K562 (cell line): ENCODE results near the gene PRAME. TPM values are rescaled to one million over a fixed set of nuclear protein-coding genes. Genes with fewer than 3 reads are reported as not detected.

Source experiments
- ATAC-seq: fragments of 200-7000 bp; cut with Tn5 transposase; 3 replicates; pipeline ENCODE4 v1.9.1; 2020; ENCODE audit warnings: moderate library complexity
- BruUV-seq: library from RNA; stranded (reverse); fragments of 400-500 nt; replicated peaks from 2 replicates; lab custom pipeline; 2021; lab: Mats Ljungman, UMichigan
- CTCF ChIA-PET: fragments of 300-600 bp; formaldehyde crosslinking; extraction: SDS; loops from one replicate; lab custom pipeline; 2021; ENCODE audit warnings: low intra/inter-chr PET ratio; lab: Yijun Ruan, JAX
- POLR2A ChIA-PET: fragments of 300-600, 350-650 bp; sonication (Branson Sonifier 250); formaldehyde crosslinking; extraction: SDS; loops from one replicate; lab custom pipeline; 2021; ENCODE audit warnings: antibody characterized with exemption, inconsistent platforms; lab: Yijun Ruan, JAX
- DNase-seq, 4 experiments: peaks; one replicate each; pipeline versions ENCODE4 v3.0.0 to v3.0.0-alpha.2; 2011 to 2018; ENCODE audit warnings: low spot score in 3 of 4, mixed read lengths in 3 of 4; ENCODE audit errors: extremely low read depth in 1 of 4
- FAIRE-seq: peaks from 2 replicates; lab custom pipeline; 2011; peaks lifted over from hg19 to GRCh38; lab: Jason Lieb, UNC
- H2AFZ ChIP-seq: 2 replicates; pipeline ENCODE4 v1.6.0; 2011; ENCODE audit warnings: low read depth, low read length, control low read depth, inconsistent platforms
- H3K27ac ChIP-seq: fragments of 200-600 bp; 3 replicates; pipeline ENCODE4 v1.8.0; 2011; ENCODE audit warnings: low read depth, mild to moderate bottlenecking, control low read depth, inconsistent platforms, low read length, moderate library complexity, mixed read lengths; ENCODE audit errors: extremely low read depth
- H3K27me3 ChIP-seq, 2 experiments: fragments of 300-600 bp in 1 of 2; 2 replicates in 1 of 2; 3 replicates in 1 of 2; pipeline versions ENCODE4 v1.6.0 to v1.8.0; 2011; ENCODE audit warnings: inconsistent platforms in 2 of 2, low read length in 2 of 2, mild to moderate bottlenecking in 1 of 2, mixed read lengths in 1 of 2, moderate library complexity in 1 of 2; ENCODE audit not compliant: control insufficient read depth in 2 of 2, insufficient read depth in 2 of 2
- H3K36me3 ChIP-seq: fragments of 300-600 bp; 3 replicates; pipeline ENCODE4 v1.8.0; 2011; ENCODE audit warnings: mild to moderate bottlenecking, low read length, inconsistent platforms; ENCODE audit not compliant: control insufficient read depth, insufficient read depth
- H3K4me1 ChIP-seq, 2 experiments: fragments of 200-600 bp in 1 of 2; replicated peaks in 1 of 2; 2 replicates in 1 of 2; 3 replicates in 1 of 2; pipeline versions ENCODE4 v1.5.1 to v1.8.0; 2011; ENCODE audit warnings: inconsistent platforms in 2 of 2, low read length in 2 of 2, mild to moderate bottlenecking in 1 of 2, mixed read lengths in 1 of 2, moderate library complexity in 1 of 2; ENCODE audit not compliant: control insufficient read depth in 2 of 2, insufficient read depth in 2 of 2
- H3K4me2 ChIP-seq: 2 replicates; pipeline ENCODE4 v1.6.1; 2011; ENCODE audit warnings: low read length, control low read depth, inconsistent platforms, mixed read lengths; ENCODE audit not compliant: insufficient read depth
- H3K4me3 ChIP-seq: fragments of 200-600 bp; sonication (generic), shearing (Covaris generic); 2 replicates; pipeline ENCODE4 v1.5.1; 2016; ENCODE audit warnings: control low read depth, inconsistent platforms
- H3K79me2 ChIP-seq: fragments of 200-600 bp; 3 replicates; pipeline ENCODE4 v1.8.0; 2011; ENCODE audit warnings: low read length, inconsistent platforms; ENCODE audit not compliant: control insufficient read depth, insufficient read depth
- H3K9ac ChIP-seq, 2 experiments: 2 replicates each; pipeline versions ENCODE4 v1.6.0 to v1.6.1; 2011; ENCODE audit warnings: low read depth in 2 of 2, low read length in 2 of 2, control low read depth in 1 of 2, inconsistent platforms in 1 of 2, mild to moderate bottlenecking in 1 of 2, mixed read lengths in 1 of 2; ENCODE audit not compliant: insufficient read depth in 1 of 2
- H3K9me1 ChIP-seq: one replicate; pipeline ENCODE4 v1.6.0; 2011; ENCODE audit warnings: inconsistent platforms, mild to moderate bottlenecking, low read length, moderate library complexity; ENCODE audit not compliant: control insufficient read depth, insufficient read depth
- H3K9me3 ChIP-seq: replicated peaks from 2 replicates; pipeline ENCODE4 v1.5.1; 2011; ENCODE audit warnings: low read depth, low read length, inconsistent platforms; ENCODE audit not compliant: control insufficient read depth, insufficient read depth
- H4K20me1 ChIP-seq: replicated peaks from 2 replicates; pipeline ENCODE4 v1.6.1; 2011; ENCODE audit warnings: low read length, inconsistent platforms, mixed read lengths; ENCODE audit not compliant: control insufficient read depth, insufficient read depth
- SMARCA4 ChIP-seq: fragments of 450-650 bp; IDR thresholded peaks from 2 replicates; pipeline ENCODE4 v1.6.1; 2016
- SOX6 ChIP-seq: fragments of 450-650 bp; IDR thresholded peaks from 2 replicates; pipeline ENCODE4 v1.6.1; 2014; ENCODE audit warnings: mild to moderate bottlenecking
- ZBTB8A ChIP-seq: fragments of 450-650 bp; IDR thresholded peaks from 2 replicates; pipeline ENCODE4 v1.6.1; 2018; ENCODE audit warnings: mild to moderate bottlenecking, moderate library complexity; ENCODE audit not compliant: partially characterized antibody
- WGBS: fragments of 100-300 bp; shearing (Covaris generic); methylation state at CpG from one replicate; pipeline ENCODE4 v1.1.6; 2016; ENCODE audit warnings: low coverage, mixed read lengths; ENCODE audit not compliant: insufficient coverage; ENCODE audit errors: missing lambda C conversion rate; 5-methylcytosine and 5-hydroxymethylcytosine counted together
- in situ Hi-C: fragments of 300-500 bp; cut with MboI; formaldehyde crosslinking; loops from 4 replicates; pipeline ENCODE4 v1.15.0; 2018; ENCODE audit warnings: inconsistent platforms, mixed read lengths
- intact Hi-C: fragments of 100-400 bp; cut with micrococcal nuclease; formaldehyde crosslinking; loops from 2 replicates; pipeline ENCODE4 v1.14.2; 2022
- polyA plus RNA-seq, 8 experiments: library from polyadenylated mRNA; depleted of rRNA in 4 of 8; stranded (reverse) in 5 of 8; unstranded in 3 of 8; fragments of >200 nt; fragmentation: Nextera tagmentation in 2 of 8; fragmentation: Illumina TruSeq in 1 of 8; extraction: Ambion mirVana in 2 of 8; extraction: Trizol in 1 of 8; gene quantifications; 2 replicates each; pipeline versions ENCODE4 v1.2.1 to v1.2.3, GENCODE V29; 2011 to 2014; ENCODE audit warnings: inconsistent platforms in 1 of 8, missing spikeins in 1 of 8
- total RNA-seq, 7 experiments: library from RNA; depleted of rRNA in 6 of 7; stranded (reverse); fragments of >200 nt in 6 of 7; fragmentation: Illumina TruSeq in 2 of 7; extraction: Trizol in 2 of 7; gene quantifications; 2 replicates each; pipeline versions ENCODE4 v1.2.1 to v1.2.3, GENCODE V29; 2011 to 2021; ENCODE audit warnings: low replicate concordance in 1 of 7
- TF ChIP-seq, protein P1 (sequence below): fragments of 450-650 bp; formaldehyde crosslinking; IDR thresholded peaks from 2 replicates; pipeline ENCODE4 v1.4.0; 2020; ENCODE audit warnings: mild to moderate bottlenecking, moderate library complexity
- TF ChIP-seq, protein P2 (sequence below): sonication (generic); formaldehyde crosslinking; IDR thresholded peaks from 2 replicates; pipeline ENCODE4 v1.8.1; 2023; ENCODE audit warnings: mild to moderate bottlenecking, missing genetic modification reagents
- TF ChIP-seq, protein P3 (sequence below), 2 experiments: fragments of 450-650 bp in 1 of 2; sonication (generic) in 1 of 2; formaldehyde crosslinking in 1 of 2; IDR thresholded peaks in 1 of 2; conservative IDR thresholded peaks in 1 of 2; 2 replicates each; pipeline versions ENCODE4 v1.6.1 to v1.8.1; 2016 to 2023; ENCODE audit warnings: mild to moderate bottlenecking in 2 of 2, moderate library complexity in 2 of 2, inconsistent platforms in 1 of 2, missing genetic modification reagents in 1 of 2

PRAME gene
- total and polyA plus RNA-seq, 9 of the 15 experiments (the other 6 are each of a cell fraction or from before 2014, with no cell fraction given): 662 to 2,141 (median 1,142) TPM

DNA sequence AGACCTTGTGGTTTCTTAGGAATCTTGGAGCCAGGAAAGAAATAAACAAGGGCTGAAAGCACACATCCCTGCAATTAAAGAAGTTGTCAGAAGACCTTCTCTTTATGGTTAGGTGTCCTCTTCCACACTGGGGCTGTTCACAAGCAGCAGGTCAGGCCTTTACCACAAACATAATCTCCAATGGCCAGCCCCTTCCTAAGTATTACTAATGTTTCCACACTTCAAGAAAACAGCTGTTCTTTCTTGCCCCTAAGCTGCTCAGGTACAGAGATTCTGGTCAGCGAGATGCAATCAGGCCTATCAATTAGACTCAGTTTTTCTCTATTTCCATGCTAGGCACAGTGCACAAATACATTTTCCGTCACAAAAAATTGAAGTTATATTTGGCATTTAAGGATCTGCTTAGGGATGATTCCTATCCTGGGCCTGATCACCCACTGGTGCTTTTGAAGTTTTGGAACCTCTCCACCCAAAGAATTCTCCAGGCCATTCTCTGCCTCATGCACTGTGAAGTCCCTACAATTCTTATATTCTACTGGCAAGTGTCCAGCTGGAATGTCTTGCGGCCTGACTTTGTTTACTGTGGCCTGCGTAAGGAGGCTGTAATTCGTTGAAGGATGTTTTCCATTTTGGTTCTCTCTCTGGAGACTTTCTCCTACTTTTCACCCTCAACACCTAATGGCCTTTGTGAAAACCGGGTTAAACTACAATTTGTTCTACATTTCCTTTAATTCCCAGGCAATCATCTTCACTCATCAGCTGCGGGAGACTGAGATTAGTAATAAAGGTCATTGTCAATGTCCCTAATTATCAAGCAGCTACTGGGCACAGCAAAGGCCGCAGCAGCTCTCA lies 5.1 kb downstream of the PRAME start (continued):
- TF ChIP-seq, protein P1, sequence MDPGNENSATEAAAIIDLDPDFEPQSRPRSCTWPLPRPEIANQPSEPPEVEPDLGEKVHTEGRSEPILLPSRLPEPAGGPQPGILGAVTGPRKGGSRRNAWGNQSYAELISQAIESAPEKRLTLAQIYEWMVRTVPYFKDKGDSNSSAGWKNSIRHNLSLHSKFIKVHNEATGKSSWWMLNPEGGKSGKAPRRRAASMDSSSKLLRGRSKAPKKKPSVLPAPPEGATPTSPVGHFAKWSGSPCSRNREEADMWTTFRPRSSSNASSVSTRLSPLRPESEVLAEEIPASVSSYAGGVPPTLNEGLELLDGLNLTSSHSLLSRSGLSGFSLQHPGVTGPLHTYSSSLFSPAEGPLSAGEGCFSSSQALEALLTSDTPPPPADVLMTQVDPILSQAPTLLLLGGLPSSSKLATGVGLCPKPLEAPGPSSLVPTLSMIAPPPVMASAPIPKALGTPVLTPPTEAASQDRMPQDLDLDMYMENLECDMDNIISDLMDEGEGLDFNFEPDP (CRISPR knock-in tag): no peak
- TF ChIP-seq ZBTB8A (no peak), SOX6 (no peak)

DNA sequence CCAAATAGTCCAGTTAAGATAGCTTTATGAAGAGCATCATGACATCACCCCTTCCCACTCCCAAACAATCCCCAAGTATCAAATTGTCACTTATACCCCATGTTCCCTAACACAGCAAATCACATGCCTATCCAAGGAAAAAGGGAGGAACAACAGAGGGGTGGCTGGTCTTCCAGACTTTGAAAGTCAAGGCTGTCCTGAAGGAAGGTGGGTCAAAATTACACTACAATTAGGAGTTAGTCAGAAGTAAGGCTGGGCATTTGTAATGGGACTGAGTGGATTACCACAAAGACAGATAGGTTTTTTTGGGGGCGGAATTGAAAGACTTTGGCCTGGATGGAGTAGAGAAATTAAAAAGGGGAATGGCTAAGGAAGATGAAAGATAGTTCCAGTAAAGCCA lies 5.9 kb downstream of the PRAME start:
- peaks cover 82% of the 10 kb centered on the region for H4K20me1 ChIP-seq
- no peaks in the 10 kb centered on the region for H3K9me3 ChIP-seq
- H3K9me1 ChIP-seq: peaks cover 65% of the 10 kb centered on the region
- FAIRE-seq: no peak
- in situ Hi-C loops: no loop called here
- peaks cover 49 to 58% of the 10 kb centered on the region in 2 experiments for H3K4me1 ChIP-seq
- H3K4me3 ChIP-seq: no peak overlapping the region
- peak in 2 of 4 experiments; percentile 61 to 63 for DNase-seq
- POLR2A ChIA-PET: interaction anchor here (0.6 to 15.3 kb wide), 18 partner anchors 13 to 667 kb away, joined by 3 to 708 read pairs (median 4); partner anchors contain the start of genes ZNF280A and ZNF280B
- peak overlapping the region; percentile 67 for H3K4me2 ChIP-seq
- intact Hi-C loops: loop anchor here (10.0 kb wide), 3 partner anchors 688 to 918 kb away; partner anchors contain the start of genes CCDC116, MAPK1 and YDJC
- H3K27me3 ChIP-seq: no peaks in the 10 kb centered on the region
- ATAC-seq: no peak
- H2AFZ ChIP-seq: no peak overlapping the region
- peaks cover 87% of the 10 kb centered on the region for H3K79me2 ChIP-seq
- CTCF ChIA-PET: interaction anchor here (1.1 to 2.7 kb wide), 4 partner anchors 78 to 122 kb away, joined by 3 to 25 read pairs (median 9); no protein-coding TSS in a partner anchor
- BruUV-seq: no TSS peak
- H3K27ac ChIP-seq: peak overlapping the region; percentile 2
- peak overlapping the region; percentile 6 to 95; a peak in 2 of 4 replicates for H3K9ac ChIP-seq
- 82% methylated on average over 1 of the region's 1 CpG for WGBS
- TF ChIP-seq, protein P2, sequence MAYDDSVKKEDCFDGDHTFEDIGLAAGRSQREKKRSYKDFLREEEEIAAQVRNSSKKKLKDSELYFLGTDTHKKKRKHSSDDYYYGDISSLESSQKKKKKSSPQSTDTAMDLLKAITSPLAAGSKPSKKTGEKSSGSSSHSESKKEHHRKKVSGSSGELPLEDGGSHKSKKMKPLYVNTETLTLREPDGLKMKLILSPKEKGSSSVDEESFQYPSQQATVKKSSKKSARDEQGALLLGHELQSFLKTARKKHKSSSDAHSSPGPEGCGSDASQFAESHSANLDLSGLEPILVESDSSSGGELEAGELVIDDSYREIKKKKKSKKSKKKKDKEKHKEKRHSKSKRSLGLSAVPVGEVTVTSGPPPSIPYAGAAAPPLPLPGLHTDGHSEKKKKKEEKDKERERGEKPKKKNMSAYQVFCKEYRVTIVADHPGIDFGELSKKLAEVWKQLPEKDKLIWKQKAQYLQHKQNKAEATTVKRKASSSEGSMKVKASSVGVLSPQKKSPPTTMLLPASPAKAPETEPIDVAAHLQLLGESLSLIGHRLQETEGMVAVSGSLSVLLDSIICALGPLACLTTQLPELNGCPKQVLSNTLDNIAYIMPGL (CRISPR knock-in tag): peak; percentile 24; the same call in 1 of the 2 replicates
- TF ChIP-seq, protein P3, sequence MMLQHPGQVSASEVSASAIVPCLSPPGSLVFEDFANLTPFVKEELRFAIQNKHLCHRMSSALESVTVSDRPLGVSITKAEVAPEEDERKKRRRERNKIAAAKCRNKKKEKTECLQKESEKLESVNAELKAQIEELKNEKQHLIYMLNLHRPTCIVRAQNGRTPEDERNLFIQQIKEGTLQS (IDR thresholded peaks at IDR 0.05): no peak
- TF ChIP-seq, protein P3 (CRISPR knock-in tag; conservative IDR thresholded peaks at IDR 0.05): 0 out of 2 replicates have a peak, but pooled peaks have one; percentile 17
- no peak for TF ChIP-seq SMARCA4
- H3K36me3 ChIP-seq: peaks cover 92% of the 10 kb centered on the region
